Activated T-cell treated with anti-CD3 and anti-CD28 coated beads, Interleukin-2, amount 50 U/mL, for 72 hours (primary cell): ENCODE data around the gene OR56A5. TPM values are rescaled to one million over a fixed set of nuclear protein-coding genes. Genes with fewer than 3 reads are reported as not detected.

Experiments used
- ATAC-seq, 2 donors: fragments of 150-1000 bp; cut with Tn5 transposase; replicated peaks in 1 of 2; 2 replicates each; pipeline ENCODE4 v1.10.0; 2021; ENCODE audit warnings: moderate library complexity in 2 of 2, mild to moderate bottlenecking in 1 of 2
- DNase-seq, 2 donors: peaks; one replicate each; pipeline ENCODE4 v3.0.0; 2021 to 2022; ENCODE audit warnings: mixed read lengths in 1 of 2
- H3K27ac Mint-ChIP-seq: one replicate; pipeline ENCODE4 v1.8.0; 2022; ENCODE audit warnings: mild to moderate bottlenecking, moderate library complexity, mixed read lengths
- H3K27me3 Mint-ChIP-seq: one replicate; pipeline ENCODE4 v1.8.0; 2022; ENCODE audit warnings: low read depth, mixed read lengths
- H3K36me3 Mint-ChIP-seq, 2 donors: one replicate each; pipeline ENCODE4 v1.8.0; 2022; ENCODE audit warnings: mixed read lengths in 2 of 2, mild to moderate bottlenecking in 1 of 2; ENCODE audit not compliant: insufficient read depth in 2 of 2
- H3K4me1 Mint-ChIP-seq: one replicate; pipeline ENCODE4 v1.8.0; 2022; ENCODE audit warnings: low read depth, mixed read lengths
- H3K4me3 Mint-ChIP-seq, 2 donors: one replicate each; pipeline ENCODE4 v1.8.0; 2022; ENCODE audit warnings: mild to moderate bottlenecking in 2 of 2, mixed read lengths in 2 of 2, moderate library complexity in 2 of 2
- H3K9me3 Mint-ChIP-seq, 2 donors: one replicate each; pipeline ENCODE4 v1.8.0; 2022; ENCODE audit warnings: mixed read lengths in 2 of 2
- total RNA-seq, 2 donors: library from RNA; stranded (reverse); gene quantifications; one replicate each; pipeline ENCODE4 v1.2.3, GENCODE V29; 2022

Gene OR56A5, protein sequence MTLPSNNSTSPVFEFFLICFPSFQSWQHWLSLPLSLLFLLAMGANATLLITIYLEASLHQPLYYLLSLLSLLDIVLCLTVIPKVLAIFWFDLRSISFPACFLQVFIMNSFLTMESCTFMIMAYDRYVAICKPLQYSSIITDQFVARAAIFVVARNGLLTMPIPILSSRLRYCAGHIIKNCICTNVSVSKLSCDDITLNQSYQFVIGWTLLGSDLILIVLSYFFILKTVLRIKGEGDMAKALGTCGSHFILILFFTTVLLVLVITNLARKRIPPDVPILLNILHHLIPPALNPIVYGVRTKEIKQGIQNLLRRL
- total RNA-seq, result not detected

DNA sequence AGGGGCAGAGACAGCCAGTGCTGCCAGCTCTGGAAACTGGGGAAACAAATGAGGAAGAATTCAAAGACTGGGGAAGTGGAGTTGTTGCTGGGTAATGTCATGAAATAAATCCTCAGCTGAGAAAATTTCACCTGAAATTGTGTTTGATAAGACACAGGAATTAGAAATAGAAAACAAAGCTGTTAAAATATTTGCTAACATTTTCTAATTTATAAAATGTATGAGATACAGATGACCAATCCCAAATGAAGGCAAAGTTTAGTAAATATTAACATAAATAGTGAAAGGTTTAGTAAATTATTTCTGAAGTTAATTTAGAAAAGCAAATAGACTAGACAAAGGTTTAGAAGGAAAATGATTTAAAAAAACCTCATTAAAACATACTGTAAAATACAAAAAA is at the start of gene OR56A5:
Gene OR56A5, minus strand, starts transcription at position 101 of the 400 bp plus-strand sequence. Its CDS starts 0 bp downstream, at position 101.
- no peak within 1 kb of the TSS for H3K27ac Mint-ChIP-seq
- no peak within 1 kb of the TSS for H3K4me3 Mint-ChIP-seq
- no peaks in the 10 kb centered on the region for H3K27me3 Mint-ChIP-seq
- no peaks in the 10 kb centered on the region for H3K9me3 Mint-ChIP-seq
- peaks cover 0 to 1% of the 10 kb centered on the region in 2 donors for H3K36me3 Mint-ChIP-seq
- DNase-seq (no peak), ATAC-seq (no peak)
- H3K4me1 Mint-ChIP-seq, result no peaks in the 10 kb centered on the region

DNA sequence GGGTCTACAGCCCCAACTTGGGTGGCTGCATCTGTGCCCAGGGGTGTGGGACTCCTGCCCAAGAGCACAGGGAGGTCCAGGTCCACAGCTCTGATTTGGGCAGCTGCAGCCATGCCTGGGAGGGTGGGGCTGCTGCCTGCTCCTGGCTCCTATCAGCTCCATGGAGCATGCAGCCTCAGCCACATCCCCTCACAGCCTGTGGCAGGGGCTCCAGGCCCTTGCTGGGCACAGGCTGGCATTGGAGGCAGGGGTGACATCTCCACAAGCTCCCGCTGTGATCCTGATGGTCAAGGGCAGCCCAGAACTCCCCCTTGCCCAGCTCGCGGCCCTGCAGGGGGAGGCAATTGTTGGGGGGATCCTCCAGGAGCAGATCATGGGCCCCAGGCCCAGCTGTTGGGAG is 44.7 kb upstream of the OR56A5 start:
- H3K4me3 Mint-ChIP-seq, result no peak overlapping the region
- ATAC-seq (no peak), DNase-seq (no peak)
- H3K9me3 Mint-ChIP-seq, result peaks cover 0 to 2% of the 10 kb centered on the region in 2 donors
- no peaks in the 10 kb centered on the region for H3K36me3 Mint-ChIP-seq
- no peaks in the 10 kb centered on the region for H3K4me1 Mint-ChIP-seq
- H3K27ac Mint-ChIP-seq, result no peak overlapping the region
- peaks cover 19% of the 10 kb centered on the region for H3K27me3 Mint-ChIP-seq

DNA sequence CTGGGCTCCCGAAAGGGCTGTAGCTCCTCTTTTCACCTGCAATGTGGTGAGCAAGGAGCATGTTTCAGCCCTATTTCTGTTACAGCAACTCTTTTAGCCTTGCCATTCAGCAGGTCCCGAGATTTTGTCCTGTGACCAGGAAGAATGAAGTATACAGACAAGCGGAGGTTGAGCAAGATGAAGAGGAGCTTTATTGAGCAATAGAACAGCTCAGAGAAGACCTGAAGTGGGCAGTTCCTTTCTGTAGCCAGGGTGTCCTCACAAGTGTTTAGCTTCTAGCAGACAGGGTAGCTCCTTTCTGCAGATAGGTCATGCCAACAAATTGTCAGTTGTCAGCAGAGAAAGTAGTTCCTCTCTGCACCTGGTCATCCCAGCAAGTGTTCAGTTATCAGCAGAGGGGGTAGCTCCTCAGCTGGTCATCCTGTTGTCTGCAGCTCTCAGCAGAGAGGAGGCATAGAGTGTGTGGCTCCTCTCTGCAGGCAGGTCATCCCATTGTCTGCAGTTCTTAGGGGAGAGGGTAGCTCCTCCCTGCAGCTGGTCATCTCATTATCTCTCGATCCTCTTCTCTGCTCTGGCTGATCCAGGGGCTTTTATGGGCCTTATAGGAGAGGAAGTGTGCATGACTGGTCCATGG is 43.9 kb upstream of the OR56A5 start:
- ATAC-seq (no peak), DNase-seq (no peak)
- Mint-ChIP-seq H3K27ac (no peak overlapping the region), H3K27me3 (peaks cover 19% of the 10 kb centered on the region), H3K4me3 (no peak overlapping the region), H3K9me3 (no peaks in the 10 kb centered on the region), H3K4me1 (no peaks in the 10 kb centered on the region), H3K36me3 (no peaks in the 10 kb centered on the region)

DNA sequence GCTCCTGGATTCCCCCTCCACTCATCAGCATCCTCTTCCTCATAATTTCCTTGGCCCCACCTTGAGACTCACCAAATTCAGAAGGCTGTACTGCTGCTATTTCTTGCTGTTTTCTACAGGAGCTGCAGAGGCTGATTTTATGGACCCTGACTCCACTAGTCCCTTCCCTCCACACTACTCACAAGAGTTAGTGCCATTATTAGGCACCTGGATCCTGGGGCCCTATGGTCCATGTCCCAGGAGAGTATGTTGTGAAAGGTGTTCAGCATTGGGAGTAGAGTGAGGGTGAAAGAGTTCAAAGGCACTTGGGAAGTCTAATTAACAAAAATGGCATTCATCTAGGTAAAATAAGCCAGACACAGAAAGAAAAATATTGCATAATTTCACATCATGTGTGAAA is 38.6 kb upstream of the OR56A5 start, which contains the start of gene OR56A4:
Gene OR56A4, minus strand, starts transcription at position 101 of the 400 bp plus-strand sequence. CDS start 3,954 bp downstream, outside the sequence.
- Mint-ChIP-seq H3K4me1 (no peaks in the 10 kb centered on the region), H3K36me3 (no peaks in the 10 kb centered on the region), H3K27me3 (peaks cover 27% of the 10 kb centered on the region), H3K9me3 (no peaks in the 10 kb centered on the region), H3K4me3 (no peak within 1 kb of the TSS), H3K27ac (no peak within 1 kb of the TSS)
- DNase-seq (no peak), ATAC-seq (no peak)

DNA sequence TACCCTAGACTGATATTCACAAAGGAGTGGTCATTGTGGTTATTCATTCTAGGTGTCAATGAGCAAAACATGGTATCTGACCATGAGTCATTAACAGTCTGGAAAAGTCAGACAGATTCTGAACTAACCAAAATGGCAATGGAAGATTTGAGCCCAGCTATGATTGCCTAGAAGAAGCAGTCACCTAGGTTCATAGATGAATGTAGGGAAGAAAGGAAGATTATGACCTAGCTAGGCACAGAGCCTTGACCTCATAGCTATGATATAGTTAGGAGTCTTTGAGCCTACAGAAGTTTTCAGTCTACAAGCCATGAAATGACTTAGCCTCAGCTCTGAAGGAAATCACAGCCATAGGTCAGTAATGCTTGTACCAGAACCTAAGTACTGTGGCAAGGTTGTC is 38.1 kb upstream of the OR56A5 start:
- H3K27me3 Mint-ChIP-seq, result peaks cover 22% of the 10 kb centered on the region
- no peaks in the 10 kb centered on the region for H3K36me3 Mint-ChIP-seq
- DNase-seq, result no peak
- H3K9me3 Mint-ChIP-seq, result no peaks in the 10 kb centered on the region
- no peak overlapping the region for H3K27ac Mint-ChIP-seq
- no peak overlapping the region for H3K4me3 Mint-ChIP-seq
- no peaks in the 10 kb centered on the region for H3K4me1 Mint-ChIP-seq
- peak in 1 of 2 donors; percentile 25 for ATAC-seq

DNA sequence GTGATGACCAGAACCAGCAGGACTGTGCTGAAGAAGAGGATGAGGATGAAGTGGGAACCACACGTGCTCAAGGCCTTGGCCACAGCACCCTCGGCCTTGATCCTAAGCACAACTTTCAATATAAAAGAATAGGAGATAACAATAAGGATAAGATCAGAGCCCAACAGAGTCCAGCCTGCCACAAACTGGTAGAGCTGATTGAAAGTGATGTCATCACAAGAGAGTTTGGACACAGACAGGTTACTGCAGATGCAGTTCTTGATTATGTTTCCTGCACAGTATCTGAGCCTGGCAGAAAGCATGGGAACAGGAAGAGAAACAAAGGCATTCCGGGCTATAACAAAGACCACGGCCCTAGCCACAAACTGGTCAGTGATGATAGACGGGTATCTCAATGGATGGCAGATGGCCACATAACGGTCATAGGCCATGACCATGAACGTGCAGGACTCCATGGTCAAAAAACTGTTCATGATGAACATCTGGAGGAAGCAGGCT is 34.0 kb upstream of the OR56A5 start:
- no peak overlapping the region for H3K4me3 Mint-ChIP-seq
- H3K4me1 Mint-ChIP-seq, result no peaks in the 10 kb centered on the region

DNA sequence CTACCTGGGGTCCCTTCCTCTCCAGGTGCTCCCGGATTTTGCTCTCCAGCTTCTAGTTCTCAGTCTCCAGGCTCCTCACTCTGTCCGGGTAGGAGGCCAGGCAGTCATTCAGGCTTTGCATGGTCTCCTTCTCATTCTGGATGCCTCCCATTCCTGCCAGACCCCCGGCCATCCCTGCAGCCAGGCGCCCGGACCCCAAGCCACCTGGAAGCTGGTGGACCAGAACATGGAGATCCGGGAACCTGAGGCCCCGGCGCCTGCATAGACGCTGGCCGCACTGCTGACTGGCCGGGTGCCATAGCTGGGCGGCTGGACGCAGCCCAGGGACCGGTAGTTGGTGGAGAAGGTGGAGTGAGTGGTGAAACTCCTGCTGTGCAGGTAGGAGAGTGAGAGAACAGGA is 26.5 kb upstream of the OR56A5 start:
- no peak overlapping the region for H3K27ac Mint-ChIP-seq
- H3K4me3 Mint-ChIP-seq, result no peak overlapping the region
- H3K27me3 Mint-ChIP-seq, result peaks cover 5% of the 10 kb centered on the region
- DNase-seq (no peak), ATAC-seq (no peak)
- no peaks in the 10 kb centered on the region for H3K4me1 Mint-ChIP-seq
- no peaks in the 10 kb centered on the region for H3K36me3 Mint-ChIP-seq
- peaks cover 0 to 2% of the 10 kb centered on the region in 2 donors for H3K9me3 Mint-ChIP-seq

More for the DNA sequence above, 34.0 kb upstream of the OR56A5 start:
- Mint-ChIP-seq H3K9me3 (peaks cover 0 to 2% of the 10 kb centered on the region in 2 donors), H3K27ac (no peak overlapping the region), H3K27me3 (peaks cover 9% of the 10 kb centered on the region), H3K36me3 (no peaks in the 10 kb centered on the region)
- ATAC-seq (no peak), DNase-seq (no peak)

DNA sequence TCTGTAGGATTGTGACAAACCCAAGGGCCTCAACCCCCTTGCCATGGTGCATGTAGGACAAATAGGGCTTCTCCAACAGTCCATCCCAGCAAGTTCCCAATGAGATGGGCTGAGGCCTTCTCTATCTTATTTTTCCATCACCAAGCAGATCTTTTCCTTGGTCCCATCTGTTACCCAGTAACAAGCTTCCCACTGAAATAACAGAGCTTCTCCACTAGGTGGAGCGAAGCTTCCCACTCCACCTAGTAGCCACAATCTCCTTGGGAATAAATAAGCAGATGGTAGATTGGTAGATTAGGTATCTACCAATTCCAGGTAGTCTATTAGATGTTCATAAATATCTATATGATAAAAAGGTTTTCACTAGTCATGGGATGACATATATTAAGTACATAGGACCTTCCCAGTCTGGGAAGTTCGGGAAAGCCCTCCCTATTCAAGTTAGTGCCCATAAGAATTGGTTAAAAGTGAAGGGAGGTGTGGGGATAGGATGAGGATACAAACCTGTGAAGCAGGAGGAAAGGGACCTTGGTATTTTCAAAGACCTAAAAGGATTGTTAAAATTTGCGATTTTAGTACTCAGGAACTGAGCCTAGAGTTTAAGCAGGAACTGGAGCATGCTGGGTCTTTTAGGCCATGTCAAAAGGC is 24.4 kb upstream of the OR56A5 start:
- DNase-seq, result no peak
- ATAC-seq, result no peak
- no peak overlapping the region for H3K4me3 Mint-ChIP-seq
- no peaks in the 10 kb centered on the region for H3K9me3 Mint-ChIP-seq
- H3K36me3 Mint-ChIP-seq, result no peaks in the 10 kb centered on the region
- H3K27me3 Mint-ChIP-seq, result peaks cover 5% of the 10 kb centered on the region
- no peaks in the 10 kb centered on the region for H3K4me1 Mint-ChIP-seq
- H3K27ac Mint-ChIP-seq, result no peak overlapping the region

DNA sequence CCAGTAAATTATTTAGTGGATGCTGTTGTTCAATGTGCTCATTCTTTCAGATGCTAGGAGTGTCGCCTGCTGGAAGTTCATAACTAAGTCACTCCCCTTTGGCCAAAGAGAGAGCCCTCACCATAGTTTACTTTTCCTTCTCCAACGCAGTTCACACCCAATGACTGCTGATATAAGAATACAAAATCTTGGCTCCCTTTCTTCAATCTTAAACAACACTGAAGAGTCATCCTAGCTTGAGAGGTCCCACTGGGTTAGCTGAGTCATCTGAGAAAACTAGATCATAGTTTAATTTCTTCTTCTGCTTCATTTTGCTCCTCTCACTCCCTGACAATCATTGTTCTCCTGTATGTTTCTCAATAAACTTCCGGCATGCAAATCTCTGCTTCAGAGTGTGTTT is 23.9 kb upstream of the OR56A5 start:
- Mint-ChIP-seq H3K4me3 (no peak overlapping the region), H3K36me3 (no peaks in the 10 kb centered on the region), H3K27ac (no peak overlapping the region), H3K9me3 (no peaks in the 10 kb centered on the region), H3K27me3 (peaks cover 5% of the 10 kb centered on the region), H3K4me1 (no peaks in the 10 kb centered on the region)
- ATAC-seq (no peak), DNase-seq (no peak)

DNA sequence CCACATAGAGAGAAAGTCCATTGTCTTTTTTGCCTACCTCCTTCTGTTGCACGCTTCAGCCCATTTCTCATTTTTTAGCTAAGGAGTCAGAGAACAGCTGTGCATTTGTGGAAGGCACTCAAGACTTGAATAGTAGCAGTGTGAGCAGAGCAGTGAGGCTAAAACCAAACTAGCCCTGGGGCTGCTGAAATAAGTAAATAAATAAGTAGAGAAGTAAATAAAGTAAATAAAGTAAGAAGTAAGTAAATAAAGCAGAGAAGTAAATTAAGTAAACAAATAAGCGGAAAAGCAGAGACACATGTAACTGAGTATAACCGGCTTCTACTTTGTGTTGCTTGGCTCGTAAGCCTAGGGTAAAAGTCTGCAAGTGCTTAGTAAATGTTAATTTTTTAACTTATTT is 20.9 kb upstream of the OR56A5 start:
- no peak overlapping the region for H3K4me3 Mint-ChIP-seq
- ATAC-seq (no peak), DNase-seq (no peak)
- H3K36me3 Mint-ChIP-seq, result no peaks in the 10 kb centered on the region
- peaks cover 0 to 2% of the 10 kb centered on the region in 2 donors for H3K9me3 Mint-ChIP-seq
- peaks cover 12% of the 10 kb centered on the region for H3K27me3 Mint-ChIP-seq
- H3K27ac Mint-ChIP-seq, result no peak overlapping the region
- H3K4me1 Mint-ChIP-seq, result no peaks in the 10 kb centered on the region

DNA sequence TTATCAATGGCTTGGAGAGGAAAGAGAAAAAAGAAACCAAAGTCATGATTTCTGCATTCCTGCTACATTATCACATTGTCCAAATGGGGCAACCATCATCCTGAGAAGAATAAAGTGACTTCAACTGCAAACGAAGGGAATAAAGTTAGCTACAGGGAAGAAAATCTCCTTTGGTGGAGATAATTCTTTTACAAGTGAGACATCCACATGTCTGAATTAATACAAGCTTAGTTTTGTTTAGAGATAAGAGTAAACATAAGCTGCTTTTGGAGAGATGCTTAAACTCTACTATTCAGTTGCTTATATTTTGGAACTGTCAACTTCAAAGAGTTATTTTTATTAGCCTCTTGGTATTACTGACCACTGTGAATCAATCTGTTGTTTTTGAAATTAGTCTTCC is 18.6 kb upstream of the OR56A5 start, which contains the start of gene OR52L1:
Gene OR52L1, minus strand, starts transcription at position 101 of the 400 bp plus-strand sequence. Its CDS starts 55 bp downstream, at position 46.
- ATAC-seq (no peak), DNase-seq (no peak)
- peaks cover 2 to 6% of the 10 kb centered on the region in 2 donors for H3K9me3 Mint-ChIP-seq
- H3K4me3 Mint-ChIP-seq, result no peak within 1 kb of the TSS
- no peak within 1 kb of the TSS for H3K27ac Mint-ChIP-seq
- peaks cover 26% of the 10 kb centered on the region for H3K27me3 Mint-ChIP-seq
- H3K4me1 Mint-ChIP-seq, result no peaks in the 10 kb centered on the region
- H3K36me3 Mint-ChIP-seq, result no peaks in the 10 kb centered on the region

DNA sequence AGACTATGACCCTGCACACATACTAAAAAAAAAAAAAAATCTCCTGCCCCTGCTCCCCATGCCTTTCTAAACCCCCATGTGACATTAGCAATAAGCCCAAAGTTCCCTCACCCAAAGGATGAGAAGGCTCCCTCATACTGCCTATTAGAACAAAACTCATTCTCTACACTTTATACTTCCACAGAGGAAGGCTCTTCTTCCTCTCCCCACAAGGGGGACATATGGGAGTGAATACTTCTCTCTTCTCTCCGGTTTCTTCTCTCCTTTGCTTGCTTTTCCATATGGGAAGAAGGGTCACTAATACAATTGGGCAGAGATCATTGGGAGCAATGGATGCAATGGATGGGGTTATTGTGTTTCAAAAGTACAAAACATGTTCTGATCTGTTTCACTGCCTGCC is 15.1 kb upstream of the OR56A5 start:
- Mint-ChIP-seq H3K4me1 (no peaks in the 10 kb centered on the region), H3K9me3 (peaks cover 3 to 7% of the 10 kb centered on the region in 2 donors), H3K36me3 (no peaks in the 10 kb centered on the region), H3K4me3 (no peak overlapping the region), H3K27me3 (peaks cover 21% of the 10 kb centered on the region), H3K27ac (peak overlapping the region; percentile 10)
- DNase-seq (no peak), ATAC-seq (no peak)

DNA sequence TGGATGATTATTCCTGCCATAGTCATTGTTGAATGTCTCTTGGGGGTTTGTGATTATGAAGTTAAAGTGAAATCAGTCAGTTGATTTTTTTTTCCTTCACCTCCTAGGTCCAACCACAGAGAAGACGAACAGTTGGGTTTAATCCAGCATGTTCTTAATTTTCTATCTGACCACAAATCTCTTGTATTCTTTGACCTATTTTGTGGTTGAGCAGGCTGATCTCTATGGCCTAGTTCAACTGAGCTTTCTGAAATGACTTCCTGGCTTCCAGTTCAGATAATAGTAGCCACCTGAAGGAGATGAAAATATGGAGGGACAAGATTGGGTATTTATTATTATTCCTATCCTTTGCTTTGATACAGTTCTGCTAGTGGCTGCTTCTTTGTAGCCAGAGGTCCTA is 5.2 kb upstream of the OR56A5 start:
- no peaks in the 10 kb centered on the region for H3K36me3 Mint-ChIP-seq
- H3K27ac Mint-ChIP-seq, result no peak overlapping the region

More for the DNA sequence above, 5.2 kb upstream of the OR56A5 start:
- DNase-seq (no peak), ATAC-seq (no peak)
- no peaks in the 10 kb centered on the region for H3K4me1 Mint-ChIP-seq
- no peaks in the 10 kb centered on the region for H3K27me3 Mint-ChIP-seq
- peaks cover 0 to under 1% of the 10 kb centered on the region in 2 donors for H3K9me3 Mint-ChIP-seq
- H3K4me3 Mint-ChIP-seq, result no peak overlapping the region
